ENCODE measurements around the gene DLEC1. TPM values are rescaled to one million over a fixed set of nuclear protein-coding genes. Genes with fewer than 3 reads are reported as not detected.
"Not testable (repeated sequence)": the region's sequence is repeated elsewhere in the genome, so short reads cannot be mapped to it uniquely, and the experiment has no call there.

DLEC1 gene
- total RNA-seq, 2 donors from 2014 or later, result 0.29 to 0.82 TPM

GRCh38 chr3:38152609-38153008, 113.6 kb downstream of the DLEC1 start:
- no peak for ATAC-seq
- intact Hi-C loops (cut with DNase I), result no loop called here
- no peak for DNase-seq

- DNase-seq, result no peak
- intact Hi-C loops (cut with DNase I), result no loop called here
- no peak for ATAC-seq
Measured at GRCh38 chr3:38153221-38153620, 114.2 kb downstream of the DLEC1 start.

- DNase-seq (no peak), ATAC-seq (peak; percentile 59 to 87)
- intact Hi-C loops (cut with DNase I), result no loop called here
Measured at GRCh38 chr3:38154033-38154494, 115.1 kb downstream of the DLEC1 start.

GRCh38 chr3:38154625-38155255, 115.7 kb downstream of the DLEC1 start:
- DNase-seq, result no peak
- ATAC-seq, result no peak
- intact Hi-C loops (cut with DNase I), result no loop called here

- DNase-seq, result no peak
- no peak for ATAC-seq
- intact Hi-C loops (cut with DNase I), result no loop called here
Measured at GRCh38 chr3:38155825-38156224, 116.8 kb downstream of the DLEC1 start.

- intact Hi-C loops (cut with DNase I), result no loop called here
- DNase-seq (no peak), ATAC-seq (no peak)
Measured at GRCh38 chr3:38157117-38157516, 118.1 kb downstream of the DLEC1 start.

- intact Hi-C loops (cut with DNase I), result no loop called here
- peak in 1 of 2 donors; percentile 65 for ATAC-seq
- no peak for DNase-seq
Measured at GRCh38 chr3:38157595-38157994, 118.6 kb downstream of the DLEC1 start.

GRCh38 chr3:38158472-38158871, 119.5 kb downstream of the DLEC1 start:
- intact Hi-C loops (cut with DNase I), result no loop called here
- no peak for ATAC-seq
- DNase-seq, result no peak

GRCh38 chr3:38160704-38161103, 121.7 kb downstream of the DLEC1 start:
- intact Hi-C loops (cut with DNase I); DNase-seq: not testable (repeated sequence)

GRCh38 chr3:38163117-38163840, 124.3 kb downstream of the DLEC1 start:
- intact Hi-C loops (cut with DNase I), result no loop called here
- ATAC-seq (no peak), DNase-seq (no peak)

More at GRCh38 chr3:38160704-38161103, 121.7 kb downstream of the DLEC1 start:
- not testable (repeated sequence) for ATAC-seq

GRCh38 chr3:38163841-38164642, 125.0 kb downstream of the DLEC1 start:
- ATAC-seq (no peak), DNase-seq (no peak)
- intact Hi-C loops (cut with DNase I), result no loop called here

GRCh38 chr3:38164643-38164951, 125.6 kb downstream of the DLEC1 start:
- intact Hi-C loops (cut with DNase I), result no loop called here
- ATAC-seq (peak in 1 of 2 donors; percentile 35), DNase-seq (no peak)

GRCh38 chr3:38164952-38165721, 126.1 kb downstream of the DLEC1 start, which contains the start of gene OXSR1:
Gene OXSR1 (plus strand): TSS chr3:38165537. CDS start chr3:38165877, 340 bp downstream.
- peak; percentile 100 for DNase-seq
- peak; percentile 94 to 97 for ATAC-seq
- intact Hi-C loops (cut with DNase I), result no loop called here

- DNase-seq, result no peak
- peak in 1 of 2 donors; percentile 25 for ATAC-seq
- intact Hi-C loops (cut with DNase I), result no loop called here
Measured at GRCh38 chr3:38165722-38166387, 126.8 kb downstream of the DLEC1 start.

- intact Hi-C loops (cut with DNase I), result no loop called here
- DNase-seq (no peak), ATAC-seq (no peak)
Measured at GRCh38 chr3:38167591-38167990, 128.6 kb downstream of the DLEC1 start.

GRCh38 chr3:38168151-38169026, 129.4 kb downstream of the DLEC1 start:
- intact Hi-C loops (cut with DNase I), result no loop called here
- no peak for ATAC-seq
- DNase-seq, result no peak

GRCh38 chr3:38169027-38169317, 130.0 kb downstream of the DLEC1 start:
- intact Hi-C loops (cut with DNase I), result no loop called here
- no peak for ATAC-seq
- no peak for DNase-seq

- DNase-seq (no peak), ATAC-seq (no peak)
- intact Hi-C loops (cut with DNase I), result no loop called here
Measured at GRCh38 chr3:38170722-38171121, 131.7 kb downstream of the DLEC1 start.

All from left cardiac atrium (tissue), 4 donors.